ENCODE results near the gene PRKAR1B. TPM values are rescaled to one million over a fixed set of nuclear protein-coding genes. Genes with fewer than 3 reads are reported as not detected.

The PRKAR1B gene
- total RNA-seq, 1 experiment from 2014 or later: 9.6 TPM

- peaks cover 10% of the 10 kb centered on the region for H3K79me2 ChIP-seq (ENCODE audit: low read length)
- H3K27ac ChIP-seq (ENCODE audit: low read length): no peak overlapping the region
- no peak for DNase-seq
- H4K20me1 ChIP-seq (ENCODE audit: insufficient read depth, low read depth, low read length): no peaks in the 10 kb centered on the region
- 0 out of 2 replicates have a peak, but pooled peaks cover 3% of the 10 kb centered on the region for H3K36me3 ChIP-seq (ENCODE audit: insufficient read depth, low read length)
- no peaks in the 10 kb centered on the region for H3K4me1 ChIP-seq (ENCODE audit: low read length)
- H3K9me2 ChIP-seq (replicated peaks; ENCODE audit: insufficient read depth, low read length): no peaks in the 10 kb centered on the region
- H3K9me3 ChIP-seq (ENCODE audit: low read length): no peaks in the 10 kb centered on the region
- no peak overlapping the region for H2AFZ ChIP-seq (ENCODE audit: low read length)
- H3K27me3 ChIP-seq (ENCODE audit: low read length): no peaks in the 10 kb centered on the region
- no peak overlapping the region for H3K4me2 ChIP-seq (ENCODE audit: low read depth, low read length, poor library complexity, severe bottlenecking)
- no peak overlapping the region for H3K9ac ChIP-seq (ENCODE audit: low read length)
- H3K4me3 ChIP-seq (ENCODE audit: low read length): no peak overlapping the region
These were observed 12.8 kb downstream of the PRKAR1B start for GRCh38 chr7:714251-714671.

GRCh38 chr7:713488-714230 lies 13.4 kb downstream of the PRKAR1B start:
- H4K20me1 ChIP-seq (ENCODE audit: insufficient read depth, low read depth, low read length): no peaks in the 10 kb centered on the region
- no peaks in the 10 kb centered on the region for H3K4me1 ChIP-seq (ENCODE audit: low read length)
- H3K27ac ChIP-seq (ENCODE audit: low read length): no peak overlapping the region
- 0 out of 2 replicates have a peak, but pooled peaks cover 3% of the 10 kb centered on the region for H3K36me3 ChIP-seq (ENCODE audit: insufficient read depth, low read length)
- no peak overlapping the region for H3K4me3 ChIP-seq (ENCODE audit: low read length)
- no peak overlapping the region for H3K9ac ChIP-seq (ENCODE audit: low read length)
- H3K9me3 ChIP-seq (ENCODE audit: low read length): no peaks in the 10 kb centered on the region
- H3K27me3 ChIP-seq (ENCODE audit: low read length): no peaks in the 10 kb centered on the region
- H3K9me2 ChIP-seq (replicated peaks; ENCODE audit: insufficient read depth, low read length): no peaks in the 10 kb centered on the region
- DNase-seq: no peak
- H3K79me2 ChIP-seq (ENCODE audit: low read length): peaks cover 9% of the 10 kb centered on the region
- H2AFZ ChIP-seq (ENCODE audit: low read length): no peak overlapping the region
- H3K4me2 ChIP-seq (ENCODE audit: low read depth, low read length, poor library complexity, severe bottlenecking): no peak overlapping the region

- no peaks in the 10 kb centered on the region for H3K9me3 ChIP-seq (ENCODE audit: low read length)
- H3K4me3 ChIP-seq (ENCODE audit: low read length): no peak overlapping the region
- H3K27ac ChIP-seq (ENCODE audit: low read length): no peak overlapping the region
- no peaks in the 10 kb centered on the region for H3K9me2 ChIP-seq (replicated peaks; ENCODE audit: insufficient read depth, low read length)
- no peak overlapping the region for H3K4me2 ChIP-seq (ENCODE audit: low read depth, low read length, poor library complexity, severe bottlenecking)
- no peaks in the 10 kb centered on the region for H3K27me3 ChIP-seq (ENCODE audit: low read length)
- H3K4me1 ChIP-seq (ENCODE audit: low read length): no peaks in the 10 kb centered on the region
- H4K20me1 ChIP-seq (ENCODE audit: insufficient read depth, low read depth, low read length): no peaks in the 10 kb centered on the region
- no peak for DNase-seq
- no peak overlapping the region for H2AFZ ChIP-seq (ENCODE audit: low read length)
- H3K9ac ChIP-seq (ENCODE audit: low read length): no peak overlapping the region
- H3K36me3 ChIP-seq (ENCODE audit: insufficient read depth, low read length): peaks cover 3% of the 10 kb centered on the region; the same call in 1 of the 2 replicates
- H3K79me2 ChIP-seq (ENCODE audit: low read length): peaks cover 10% of the 10 kb centered on the region
These were observed 14.0 kb downstream of the PRKAR1B start for GRCh38 chr7:713139-713457.

- Histone ChIP-seq H3K27ac (ENCODE audit: low read length) (no peak overlapping the region), H3K4me3 (ENCODE audit: low read length) (no peak overlapping the region), H3K9ac (ENCODE audit: low read length) (no peak overlapping the region), H3K27me3 (ENCODE audit: low read length) (no peaks in the 10 kb centered on the region), H3K36me3 (ENCODE audit: insufficient read depth, low read length) (peaks cover 3% of the 10 kb centered on the region), H3K9me2 (replicated peaks; ENCODE audit: insufficient read depth, low read length) (no peaks in the 10 kb centered on the region), H3K4me1 (ENCODE audit: low read length) (no peaks in the 10 kb centered on the region), H3K4me2 (ENCODE audit: low read depth, low read length, poor library complexity, severe bottlenecking) (no peak overlapping the region), H3K79me2 (ENCODE audit: low read length) (peaks cover 14% of the 10 kb centered on the region; the same call in 1 of the 2 replicates), H3K9me3 (ENCODE audit: low read length) (no peaks in the 10 kb centered on the region), H4K20me1 (ENCODE audit: insufficient read depth, low read depth, low read length) (no peaks in the 10 kb centered on the region), H2AFZ (ENCODE audit: low read length) (no peak overlapping the region)
- no peak for DNase-seq
These were observed 14.5 kb downstream of the PRKAR1B start for GRCh38 chr7:712381-713138.

- no peaks in the 10 kb centered on the region for H3K4me1 ChIP-seq (ENCODE audit: low read length)
- peaks cover 8% of the 10 kb centered on the region for H3K36me3 ChIP-seq (ENCODE audit: insufficient read depth, low read length)
- H3K9me3 ChIP-seq (ENCODE audit: low read length): no peaks in the 10 kb centered on the region
- no peaks in the 10 kb centered on the region for H4K20me1 ChIP-seq (ENCODE audit: insufficient read depth, low read depth, low read length)
- no peaks in the 10 kb centered on the region for H3K27me3 ChIP-seq (ENCODE audit: low read length)
- H3K79me2 ChIP-seq (ENCODE audit: low read length): peaks cover 16% of the 10 kb centered on the region
- no peak overlapping the region for H3K9ac ChIP-seq (ENCODE audit: low read length)
- no peak overlapping the region for H3K4me3 ChIP-seq (ENCODE audit: low read length)
- H3K27ac ChIP-seq (ENCODE audit: low read length): no peak overlapping the region
- no peak overlapping the region for H2AFZ ChIP-seq (ENCODE audit: low read length)
- H3K4me2 ChIP-seq (ENCODE audit: low read depth, low read length, poor library complexity, severe bottlenecking): no peak overlapping the region
- no peak for DNase-seq
- no peaks in the 10 kb centered on the region for H3K9me2 ChIP-seq (replicated peaks; ENCODE audit: insufficient read depth, low read length)
These were observed 15.1 kb downstream of the PRKAR1B start for GRCh38 chr7:711922-712380.

- Histone ChIP-seq H3K4me1 (ENCODE audit: low read length) (no peaks in the 10 kb centered on the region), H3K9me3 (ENCODE audit: low read length) (no peaks in the 10 kb centered on the region), H2AFZ (ENCODE audit: low read length) (no peak overlapping the region), H3K27ac (ENCODE audit: low read length) (no peak overlapping the region), H3K79me2 (ENCODE audit: low read length) (peaks cover 15% of the 10 kb centered on the region), H3K4me2 (ENCODE audit: low read depth, low read length, poor library complexity, severe bottlenecking) (no peak overlapping the region), H4K20me1 (ENCODE audit: insufficient read depth, low read depth, low read length) (no peaks in the 10 kb centered on the region), H3K9me2 (replicated peaks; ENCODE audit: insufficient read depth, low read length) (no peaks in the 10 kb centered on the region), H3K27me3 (ENCODE audit: low read length) (no peaks in the 10 kb centered on the region), H3K36me3 (ENCODE audit: insufficient read depth, low read length) (peaks cover 8% of the 10 kb centered on the region), H3K4me3 (ENCODE audit: low read length) (no peak overlapping the region), H3K9ac (ENCODE audit: low read length) (no peak overlapping the region)
- DNase-seq: no peak
These were observed 15.8 kb downstream of the PRKAR1B start for GRCh38 chr7:711093-711921.

- no peaks in the 10 kb centered on the region for H3K4me1 ChIP-seq (ENCODE audit: low read length)
- H3K27me3 ChIP-seq (ENCODE audit: low read length): no peaks in the 10 kb centered on the region
- H3K79me2 ChIP-seq (ENCODE audit: low read length): peaks cover 15% of the 10 kb centered on the region
- no peak overlapping the region for H3K4me2 ChIP-seq (ENCODE audit: low read depth, low read length, poor library complexity, severe bottlenecking)
- no peak overlapping the region for H3K4me3 ChIP-seq (ENCODE audit: low read length)
- no peak overlapping the region for H2AFZ ChIP-seq (ENCODE audit: low read length)
- DNase-seq: no peak
- no peaks in the 10 kb centered on the region for H4K20me1 ChIP-seq (ENCODE audit: insufficient read depth, low read depth, low read length)
- H3K27ac ChIP-seq (ENCODE audit: low read length): no peak overlapping the region
- peaks cover 8% of the 10 kb centered on the region for H3K36me3 ChIP-seq (ENCODE audit: insufficient read depth, low read length)
- no peaks in the 10 kb centered on the region for H3K9me3 ChIP-seq (ENCODE audit: low read length)
- no peak overlapping the region for H3K9ac ChIP-seq (ENCODE audit: low read length)
- no peaks in the 10 kb centered on the region for H3K9me2 ChIP-seq (replicated peaks; ENCODE audit: insufficient read depth, low read length)
These were observed 16.9 kb downstream of the PRKAR1B start for GRCh38 chr7:710161-710560.

Measured in Karpas-422 (cell line).